ENCODE results near the gene PSMG3. TPM values are rescaled to one million over a fixed set of nuclear protein-coding genes. Genes with fewer than 3 reads are reported as not detected.

Gene PSMG3
- polyA plus RNA-seq, 1 experiment: 31.1 TPM

DNA sequence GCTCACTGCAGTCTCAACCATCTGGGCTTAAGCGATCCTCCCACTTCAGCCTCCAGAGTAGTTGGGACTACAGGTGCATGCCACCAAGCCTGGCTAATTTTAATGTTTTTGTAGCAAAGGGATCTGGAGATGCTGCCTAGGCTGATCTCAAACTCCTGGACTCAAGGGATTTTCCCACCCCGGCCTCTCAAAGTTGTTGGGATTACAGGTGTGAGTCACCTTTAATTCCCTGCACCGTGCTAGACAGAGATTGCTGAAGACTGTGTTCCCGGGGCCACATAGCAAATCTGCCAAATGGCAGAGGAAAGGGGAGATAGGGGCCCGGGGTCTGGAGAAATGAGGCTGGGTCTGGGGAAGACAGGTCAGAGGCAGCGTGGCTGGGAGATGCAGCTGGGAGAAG is 20.6 kb upstream of the PSMG3 start:
- H3K27ac ChIP-seq (ENCODE audit: low read depth, low read length): no peak overlapping the region
- POLR2A ChIA-PET: no interaction called here
- no peak for TF ChIP-seq CTCF (IDR thresholded peaks at IDR 0.05; ENCODE audit: low read depth, low read length)
- H3K4me3 ChIP-seq (ENCODE audit: low read depth, low read length): no peak overlapping the region
- DNase-seq (ENCODE audit: low read depth, low spot score): no peak
- peaks cover 49% of the 10 kb centered on the region for H3K27me3 ChIP-seq (ENCODE audit: control insufficient read depth, insufficient read depth, low read length)
- CTCF ChIA-PET: interaction anchor here (0.6 to 1.1 kb wide), 3 partner anchors 10 to 758 kb away, joined by 3 read pairs; no protein-coding TSS in a partner anchor
- peaks cover 21% of the 10 kb centered on the region for H3K9me3 ChIP-seq (ENCODE audit: control insufficient read depth, insufficient read depth, low read length)

- Histone ChIP-seq H3K27ac (ENCODE audit: low read depth, low read length) (no peak overlapping the region), H3K9me3 (ENCODE audit: control insufficient read depth, insufficient read depth, low read length) (peaks cover 21% of the 10 kb centered on the region), H3K4me3 (ENCODE audit: low read depth, low read length) (no peak overlapping the region), H3K27me3 (ENCODE audit: control insufficient read depth, insufficient read depth, low read length) (peaks cover 53% of the 10 kb centered on the region)
- no peak for TF ChIP-seq CTCF (IDR thresholded peaks at IDR 0.05; ENCODE audit: low read depth, low read length)
- no peak for DNase-seq (ENCODE audit: low read depth, low spot score)
- ChIA-PET POLR2A (no interaction called here), CTCF (interaction anchor here (1.5 kb wide), 1 partner anchor 10 kb away, joined by 9 read pairs; no protein-coding TSS in a partner anchor)
Measured at GRCh38 chr7:1588978-1589377, 19.1 kb upstream of the PSMG3 start.

DNA sequence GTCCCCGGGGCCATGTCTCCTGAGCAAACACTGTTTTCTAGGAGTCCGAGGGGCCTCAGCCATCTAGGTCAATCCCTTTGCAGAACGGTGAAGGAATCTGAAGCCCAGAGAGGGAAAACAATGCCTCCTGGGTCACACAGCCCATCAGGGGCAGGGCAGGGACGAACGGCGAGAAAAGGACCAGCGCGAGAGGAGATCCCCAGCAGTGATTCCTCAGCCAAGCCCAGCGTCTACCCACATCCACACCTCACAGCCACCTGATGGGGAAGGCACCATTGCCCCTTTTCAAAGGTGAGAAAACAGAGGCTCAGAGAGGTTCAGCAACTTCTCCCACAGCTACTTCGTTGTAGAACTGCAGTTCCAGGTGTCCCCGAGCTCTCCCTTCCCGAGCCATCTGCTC is 17.9 kb upstream of the PSMG3 start:
- peaks cover 18% of the 10 kb centered on the region for H3K9me3 ChIP-seq (ENCODE audit: control insufficient read depth, insufficient read depth, low read length)
- no peak overlapping the region for H3K4me3 ChIP-seq (ENCODE audit: low read depth, low read length)
- POLR2A ChIA-PET: no interaction called here
- DNase-seq (ENCODE audit: low read depth, low spot score): no peak
- CTCF ChIA-PET: interaction anchor here (1.5 kb wide), 1 partner anchor 9 kb away, joined by 9 read pairs; no protein-coding TSS in a partner anchor
- TF ChIP-seq CTCF (IDR thresholded peaks at IDR 0.05; ENCODE audit: low read depth, low read length): no peak
- no peak overlapping the region for H3K27ac ChIP-seq (ENCODE audit: low read depth, low read length)
- peaks cover 46% of the 10 kb centered on the region for H3K27me3 ChIP-seq (ENCODE audit: control insufficient read depth, insufficient read depth, low read length)

- ChIA-PET POLR2A (no interaction called here), CTCF (no interaction called here)
- Histone ChIP-seq H3K27ac (ENCODE audit: low read depth, low read length) (no peak overlapping the region), H3K4me3 (ENCODE audit: low read depth, low read length) (no peak overlapping the region), H3K27me3 (ENCODE audit: control insufficient read depth, insufficient read depth, low read length) (peaks cover 40% of the 10 kb centered on the region), H3K9me3 (ENCODE audit: control insufficient read depth, insufficient read depth, low read length) (peaks cover 18% of the 10 kb centered on the region)
- no peak for TF ChIP-seq CTCF (IDR thresholded peaks at IDR 0.05; ENCODE audit: low read depth, low read length)
- no peak for DNase-seq (ENCODE audit: low read depth, low spot score)
Measured at GRCh38 chr7:1586827-1587705, 17.2 kb upstream of the PSMG3 start.

GRCh38 chr7:1586126-1586826 is 16.4 kb upstream of the PSMG3 start:
- Histone ChIP-seq H3K27ac (ENCODE audit: low read depth, low read length) (no peak overlapping the region), H3K27me3 (ENCODE audit: control insufficient read depth, insufficient read depth, low read length) (peaks cover 33% of the 10 kb centered on the region), H3K9me3 (ENCODE audit: control insufficient read depth, insufficient read depth, low read length) (peaks cover 18% of the 10 kb centered on the region), H3K4me3 (ENCODE audit: low read depth, low read length) (no peak overlapping the region)
- TF ChIP-seq CTCF (IDR thresholded peaks at IDR 0.05; ENCODE audit: low read depth, low read length): no peak
- DNase-seq (ENCODE audit: low read depth, low spot score): no peak
- POLR2A ChIA-PET: no interaction called here
- CTCF ChIA-PET: no interaction called here

Data from AG04450 (cell line).